NB4 (cell line): ENCODE measurements around the gene GPR34.

Experiments used
- POLR2A ChIP-seq: IDR thresholded peaks from 2 replicates; pipeline ENCODE4 v1.6.1; 2011; ENCODE audit warnings: mild to moderate bottlenecking; ENCODE audit not compliant: insufficient read length; ENCODE audit errors: extremely low read depth
- TF ChIP-seq, protein P1 (sequence below): IDR thresholded peaks from one replicate; pipeline ENCODE4 v1.5.1; 2012; ENCODE audit warnings: low read depth, low read length
- TF ChIP-seq, protein P2 (sequence below): IDR thresholded peaks from 2 replicates; pipeline ENCODE4 v1.6.1; 2011; ENCODE audit warnings: low read depth, low read length

DNA sequence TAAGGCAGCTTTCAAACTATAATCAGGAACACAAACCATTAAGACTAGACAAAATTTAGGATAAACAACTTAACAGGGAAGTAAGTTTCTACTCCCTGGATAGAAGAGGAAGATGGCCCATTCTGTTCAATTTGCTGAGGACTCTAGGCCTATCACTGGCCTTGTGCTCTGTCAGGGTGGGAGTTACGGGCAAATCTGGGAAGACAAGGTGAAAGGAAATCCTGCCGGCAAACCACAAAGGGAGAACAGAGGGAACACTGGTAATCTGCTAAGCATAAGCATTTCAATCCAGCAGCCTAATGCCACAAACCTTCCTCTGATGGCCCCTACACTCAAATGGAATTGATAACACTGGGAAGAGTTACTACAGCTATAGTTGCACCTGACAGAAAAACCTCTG, 43.5 kb downstream of the GPR34 start:
- TF ChIP-seq, protein P1, sequence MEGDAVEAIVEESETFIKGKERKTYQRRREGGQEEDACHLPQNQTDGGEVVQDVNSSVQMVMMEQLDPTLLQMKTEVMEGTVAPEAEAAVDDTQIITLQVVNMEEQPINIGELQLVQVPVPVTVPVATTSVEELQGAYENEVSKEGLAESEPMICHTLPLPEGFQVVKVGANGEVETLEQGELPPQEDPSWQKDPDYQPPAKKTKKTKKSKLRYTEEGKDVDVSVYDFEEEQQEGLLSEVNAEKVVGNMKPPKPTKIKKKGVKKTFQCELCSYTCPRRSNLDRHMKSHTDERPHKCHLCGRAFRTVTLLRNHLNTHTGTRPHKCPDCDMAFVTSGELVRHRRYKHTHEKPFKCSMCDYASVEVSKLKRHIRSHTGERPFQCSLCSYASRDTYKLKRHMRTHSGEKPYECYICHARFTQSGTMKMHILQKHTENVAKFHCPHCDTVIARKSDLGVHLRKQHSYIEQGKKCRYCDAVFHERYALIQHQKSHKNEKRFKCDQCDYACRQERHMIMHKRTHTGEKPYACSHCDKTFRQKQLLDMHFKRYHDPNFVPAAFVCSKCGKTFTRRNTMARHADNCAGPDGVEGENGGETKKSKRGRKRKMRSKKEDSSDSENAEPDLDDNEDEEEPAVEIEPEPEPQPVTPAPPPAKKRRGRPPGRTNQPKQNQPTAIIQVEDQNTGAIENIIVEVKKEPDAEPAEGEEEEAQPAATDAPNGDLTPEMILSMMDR = no peak
- TF ChIP-seq POLR2A = no peak
- TF ChIP-seq, protein P2, sequence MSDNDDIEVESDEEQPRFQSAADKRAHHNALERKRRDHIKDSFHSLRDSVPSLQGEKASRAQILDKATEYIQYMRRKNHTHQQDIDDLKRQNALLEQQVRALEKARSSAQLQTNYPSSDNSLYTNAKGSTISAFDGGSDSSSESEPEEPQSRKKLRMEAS = no peak
